Adrenal gland (tissue), 12 donors: ENCODE results near the gene ZNF236. TPM values are rescaled to one million over a fixed set of nuclear protein-coding genes. Genes with fewer than 3 reads are reported as not detected.

ENCODE experiments used
- DNase-seq, 7 donors: peaks; one replicate each; pipeline ENCODE4 v3.0.0-alpha.2; 2019 to 2020
- H3K27ac ChIP-seq, 5 donors: fragments of 200-600 bp; sonication (generic) in 4 of 5; 1 replicate in 3 of 5; 2 replicates in 2 of 5; pipeline versions ENCODE4 v1.5.1 to v1.8.0; 2016 to 2020; ENCODE audit warnings: mild to moderate bottlenecking in 1 of 5
- H3K27me3 ChIP-seq: fragments of 200-600 bp; 2 replicates; pipeline ENCODE4 v1.8.0; 2021
- H3K36me3 ChIP-seq, 2 donors: fragments of 200-600 bp; replicated peaks in 1 of 2; 1 replicate in 1 of 2; 2 replicates in 1 of 2; pipeline versions ENCODE4 v1.5.1 to v1.8.0; 2018 to 2022
- H3K4me1 ChIP-seq, 2 donors: fragments of 200-600 bp; replicated peaks in 1 of 2; 1 replicate in 1 of 2; 2 replicates in 1 of 2; pipeline versions ENCODE4 v1.5.1 to v1.8.0; 2018 to 2021
- H3K4me3 ChIP-seq, 4 donors: fragments of 200-600 bp; sonication (generic) in 3 of 4; one replicate each; pipeline ENCODE4 v1.5.1; 2016 to 2018
- H3K9me3 ChIP-seq, 3 donors: fragments of 200-600 bp; sonication (generic) in 1 of 3; replicated peaks in 1 of 3; 1 replicate in 2 of 3; 2 replicates in 1 of 3; pipeline versions ENCODE4 v1.5.1 to v1.8.0; 2016 to 2021
- POLR2A ChIP-seq, 2 donors: fragments of 450-650 bp; IDR thresholded peaks; one replicate each; pipeline ENCODE4 v1.6.1; 2017; ENCODE audit warnings: antibody characterized with exemption in 2 of 2, mild to moderate bottlenecking in 2 of 2, moderate library complexity in 1 of 2
- WGBS, 4 donors: extraction: QIAGEN DNeasy Blood & Tissue Kit in 2 of 4; methylation state at CpG; one replicate each; pipeline versions ENCODE4 v1.1.5 to v1.1.7; 2013 to 2017; 5-methylcytosine and 5-hydroxymethylcytosine counted together
- intact Hi-C, 2 donors: fragments of 100-400 bp; cut with DNase I; formaldehyde crosslinking; loops; one replicate each; pipeline versions ENCODE4 v1.14.1 to v1.15.0; 2022 to 2023
- polyA plus RNA-seq, 3 donors: library from polyadenylated mRNA; stranded (reverse); fragments of 200-250 nt in 2 of 3; fragments of 350-450 nt in 1 of 3; fragmentation: Illumina TruSeq in 1 of 3; extraction: RNeasy Lipid Tissue Mini Kit (QIAGEN cat#74804) in 1 of 3; gene quantifications; one replicate each; pipeline ENCODE4 v1.2.3, GENCODE V29; 2013 to 2014
- total RNA-seq, 9 donors: library from RNA; depleted of rRNA in 4 of 9; stranded (reverse); fragments of >200 nt in 4 of 9; fragments of 120-200 nt in 1 of 9; fragmentation: NEBNext Ultra II Directional in 1 of 9; extraction: Animal tissue kit (Norgen Biotek cat#: 25700) in 1 of 9; gene quantifications; one replicate each; pipeline versions ENCODE4 v1.1.0 to v1.2.4, GENCODE V29; 2013 to 2023
- TF ChIP-seq, protein P1 (sequence below), 6 experiments: fragments of 450-650 bp in 4 of 6; fragments of 200-600 bp in 2 of 6; sonication (generic) in 1 of 6; IDR thresholded peaks; 1 replicate in 5 of 6; 2 replicates in 1 of 6; pipeline versions ENCODE4 v1.5.1 to v1.8.0; 2016 to 2021; ENCODE audit warnings: antibody characterized with exemption in 6 of 6, mild to moderate bottlenecking in 2 of 6, moderate library complexity in 1 of 6
- donor health status: healthy with polysubstance abuse.
- donor health status: Bipolar disorder and iron deficiency.
- donor health status: DM: yes; HTN: yes; CAD: no.
- donor health status: DM: no; HTN: no; CAD: no.
- donor health status: DM: no; HTN: no; CAD: no.
- donor health status: DM: yes; HTN: yes; CAD: no.

ZNF236 gene
- total and polyA plus RNA-seq, 12 donors, result 2.7 to 35.2 (median 8.1) TPM

GRCh38 chr18:77006305-77007175 lies 184.2 kb downstream of the ZNF236 start:
- Histone ChIP-seq H3K4me3 (no peak overlapping the region), H3K4me1 (peaks cover 0 to 5% of the 10 kb centered on the region in 2 donors), H3K27ac (peak overlapping the region in 2 of 5 donors; percentile 67 to 68), H3K27me3 (no peaks in the 10 kb centered on the region), H3K36me3 (no peaks in the 10 kb centered on the region), H3K9me3 (no peaks in the 10 kb centered on the region)
- no peak for TF ChIP-seq POLR2A (IDR thresholded peaks at IDR 0.05)
- TF ChIP-seq, protein P1, sequence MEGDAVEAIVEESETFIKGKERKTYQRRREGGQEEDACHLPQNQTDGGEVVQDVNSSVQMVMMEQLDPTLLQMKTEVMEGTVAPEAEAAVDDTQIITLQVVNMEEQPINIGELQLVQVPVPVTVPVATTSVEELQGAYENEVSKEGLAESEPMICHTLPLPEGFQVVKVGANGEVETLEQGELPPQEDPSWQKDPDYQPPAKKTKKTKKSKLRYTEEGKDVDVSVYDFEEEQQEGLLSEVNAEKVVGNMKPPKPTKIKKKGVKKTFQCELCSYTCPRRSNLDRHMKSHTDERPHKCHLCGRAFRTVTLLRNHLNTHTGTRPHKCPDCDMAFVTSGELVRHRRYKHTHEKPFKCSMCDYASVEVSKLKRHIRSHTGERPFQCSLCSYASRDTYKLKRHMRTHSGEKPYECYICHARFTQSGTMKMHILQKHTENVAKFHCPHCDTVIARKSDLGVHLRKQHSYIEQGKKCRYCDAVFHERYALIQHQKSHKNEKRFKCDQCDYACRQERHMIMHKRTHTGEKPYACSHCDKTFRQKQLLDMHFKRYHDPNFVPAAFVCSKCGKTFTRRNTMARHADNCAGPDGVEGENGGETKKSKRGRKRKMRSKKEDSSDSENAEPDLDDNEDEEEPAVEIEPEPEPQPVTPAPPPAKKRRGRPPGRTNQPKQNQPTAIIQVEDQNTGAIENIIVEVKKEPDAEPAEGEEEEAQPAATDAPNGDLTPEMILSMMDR (IDR thresholded peaks at IDR 0.05), result no peak
- intact Hi-C loops, result loop anchor here in 1 of 2 donors (10.0 kb wide), 1 partner anchor 198 kb away; no protein-coding TSS in a partner anchor
- 63 to 70% (median 66%) methylated on average over 22 to 29 of the region's 29 CpGs for WGBS, 4 donors
- DNase-seq, result peak in 2 of 7 donors; percentile 24 to 50

GRCh38 chr18:77007251-77007650 lies 184.9 kb downstream of the ZNF236 start:
- DNase-seq, result no peak
- no peaks in the 10 kb centered on the region for H3K36me3 ChIP-seq
- H3K9me3 ChIP-seq, result no peaks in the 10 kb centered on the region
- intact Hi-C loops, result loop anchor here in 1 of 2 donors (10.0 kb wide), 1 partner anchor 198 kb away; no protein-coding TSS in a partner anchor
- H3K27ac ChIP-seq, result peak overlapping the region in 2 of 5 donors; percentile 67 to 68
- no peak for TF ChIP-seq POLR2A (IDR thresholded peaks at IDR 0.05)
- TF ChIP-seq, protein P1 (IDR thresholded peaks at IDR 0.05), result no peak
- H3K4me3 ChIP-seq, result no peak overlapping the region
- WGBS, 4 donors, result 63 to 68% (median 64%) methylated on average over 12 of the region's 12 CpGs
- peaks cover 0 to 5% of the 10 kb centered on the region in 2 donors for H3K4me1 ChIP-seq
- H3K27me3 ChIP-seq, result no peaks in the 10 kb centered on the region

- WGBS, 4 donors, result 74 to 94% (median 86%) methylated on average over 7 to 13 of the region's 13 CpGs
- intact Hi-C loops, result loop anchor here in 1 of 2 donors (10.0 kb wide), 1 partner anchor 197 kb away; no protein-coding TSS in a partner anchor
- Histone ChIP-seq H3K27ac (no peak overlapping the region), H3K36me3 (no peaks in the 10 kb centered on the region), H3K4me3 (no peak overlapping the region), H3K9me3 (no peaks in the 10 kb centered on the region), H3K4me1 (peaks cover 0 to 5% of the 10 kb centered on the region in 2 donors), H3K27me3 (no peaks in the 10 kb centered on the region)
- TF ChIP-seq, protein P1 (IDR thresholded peaks at IDR 0.05), result no peak
- no peak for DNase-seq
Observed at GRCh38 chr18:77008006-77008405, 185.6 kb downstream of the ZNF236 start.

- WGBS, 4 donors, result 81 to 94% (median 84%) methylated on average over 13 to 23 of the region's 23 CpGs
- Histone ChIP-seq H3K4me1 (peaks cover 0 to 13% of the 10 kb centered on the region in 2 donors), H3K36me3 (no peaks in the 10 kb centered on the region), H3K27me3 (no peaks in the 10 kb centered on the region), H3K9me3 (no peaks in the 10 kb centered on the region), H3K4me3 (no peak overlapping the region), H3K27ac (no peak overlapping the region)
- TF ChIP-seq, protein P1 (IDR thresholded peaks at IDR 0.05), result no peak
- TF ChIP-seq POLR2A (IDR thresholded peaks at IDR 0.05), result no peak
- intact Hi-C loops, result loop anchor here in 1 of 2 donors (10.0 kb wide), 1 partner anchor 196 kb away; no protein-coding TSS in a partner anchor
- DNase-seq, result peak in 1 of 7 donors; percentile 38
Observed at GRCh38 chr18:77008576-77009315, 186.4 kb downstream of the ZNF236 start.
